HG02840 (cell line): ENCODE measurements around the gene TTC7B.

ENCODE experiments used
- ATAC-seq: cut with Tn5 transposase; IDR thresholded peaks from one replicate; pipeline ENCODE4 v1.9.1; 2021; ENCODE audit warnings: mild to moderate bottlenecking, moderate library complexity, moderate number of reproducible peaks; ENCODE audit not compliant: unreplicated experiment, low FRiP score

The TTC7B gene

GRCh38 chr14:90682615-90683014, 133.6 kb downstream of the TTC7B start:
- no peak for ATAC-seq

- ATAC-seq = no peak
Observed at GRCh38 chr14:90681929-90682328, 134.3 kb downstream of the TTC7B start.

GRCh38 chr14:90678846-90679362, 137.3 kb downstream of the TTC7B start:
- no peak for ATAC-seq

GRCh38 chr14:90678420-90678819, 137.8 kb downstream of the TTC7B start:
- ATAC-seq = no peak

- no peak for ATAC-seq
Observed at GRCh38 chr14:90677484-90678050, 138.7 kb downstream of the TTC7B start.

GRCh38 chr14:90676912-90677311, 139.3 kb downstream of the TTC7B start:
- no peak for ATAC-seq

GRCh38 chr14:90676356-90676755, 139.9 kb downstream of the TTC7B start:
- ATAC-seq = no peak

- no peak for ATAC-seq
Observed at GRCh38 chr14:90675399-90675798, 140.8 kb downstream of the TTC7B start.

- ATAC-seq = no peak
Observed at GRCh38 chr14:90674716-90675115, 141.5 kb downstream of the TTC7B start.

- no peak for ATAC-seq
Observed at GRCh38 chr14:90674043-90674670, 142.1 kb downstream of the TTC7B start.

GRCh38 chr14:90671382-90672234, 144.6 kb downstream of the TTC7B start:
- no peak for ATAC-seq

- ATAC-seq = no peak
Observed at GRCh38 chr14:90669731-90670130, 146.5 kb downstream of the TTC7B start.

GRCh38 chr14:90666571-90666970, 149.7 kb downstream of the TTC7B start:
- no peak for ATAC-seq

- no peak for ATAC-seq
Observed at GRCh38 chr14:90665321-90666000, 150.8 kb downstream of the TTC7B start.

- ATAC-seq = no peak
Observed at GRCh38 chr14:90664911-90665310, 151.3 kb downstream of the TTC7B start.

- no peak for ATAC-seq
Observed at GRCh38 chr14:90663680-90664079, 152.6 kb downstream of the TTC7B start.

GRCh38 chr14:90663140-90663539, 153.1 kb downstream of the TTC7B start:
- ATAC-seq = no peak

GRCh38 chr14:90661866-90662265, 154.4 kb downstream of the TTC7B start:
- ATAC-seq = no peak

- no peak for ATAC-seq
Observed at GRCh38 chr14:90660865-90661570, 155.2 kb downstream of the TTC7B start.

- no peak for ATAC-seq
Observed at GRCh38 chr14:90659156-90659555, 157.1 kb downstream of the TTC7B start.
